ENCODE results near the gene IRAG1. TPM values are rescaled to one million over a fixed set of nuclear protein-coding genes. Genes with fewer than 3 reads are reported as not detected.

Gene IRAG1
- total RNA-seq, 1 donor from 2014 or later: not detected

DNA sequence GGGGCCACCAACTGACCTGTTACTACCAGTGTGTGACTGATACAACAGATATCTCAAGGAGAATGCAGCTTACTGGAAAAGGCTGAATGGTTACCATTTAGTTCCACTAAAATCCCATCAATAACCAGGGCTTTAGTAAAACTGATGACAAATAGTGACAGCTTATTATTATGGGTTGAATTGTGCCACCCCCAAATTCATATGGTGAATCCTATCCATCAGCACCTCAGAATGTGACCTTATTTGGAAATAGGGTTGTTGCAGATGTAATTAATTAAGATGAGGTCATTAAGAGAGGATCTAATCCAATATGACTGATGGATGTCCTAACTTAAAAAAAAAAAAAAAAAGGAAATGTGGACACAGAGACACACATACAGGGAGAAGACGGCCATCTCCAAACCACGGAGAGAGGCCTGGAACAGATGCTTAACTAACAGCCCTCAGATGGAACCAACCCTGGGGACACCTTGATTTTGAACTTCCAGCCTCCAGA, 27.4 kb upstream of the IRAG1 start:
- peaks cover 31% of the 10 kb centered on the region for H3K27me3 Mint-ChIP-seq (ENCODE audit: low read depth)
- H3K9me3 Mint-ChIP-seq: peaks cover 2% of the 10 kb centered on the region
- H3K36me3 Mint-ChIP-seq (ENCODE audit: low read depth): no peaks in the 10 kb centered on the region
- no peak overlapping the region for H3K4me3 Mint-ChIP-seq (ENCODE audit: low read depth)
- intact Hi-C loops (cut with micrococcal nuclease): no loop called here
- peaks cover 11% of the 10 kb centered on the region for H3K4me1 Mint-ChIP-seq (ENCODE audit: low read depth)
- no peak for DNase-seq (ENCODE audit: low spot score)
- H3K27ac Mint-ChIP-seq: no peak overlapping the region

DNA sequence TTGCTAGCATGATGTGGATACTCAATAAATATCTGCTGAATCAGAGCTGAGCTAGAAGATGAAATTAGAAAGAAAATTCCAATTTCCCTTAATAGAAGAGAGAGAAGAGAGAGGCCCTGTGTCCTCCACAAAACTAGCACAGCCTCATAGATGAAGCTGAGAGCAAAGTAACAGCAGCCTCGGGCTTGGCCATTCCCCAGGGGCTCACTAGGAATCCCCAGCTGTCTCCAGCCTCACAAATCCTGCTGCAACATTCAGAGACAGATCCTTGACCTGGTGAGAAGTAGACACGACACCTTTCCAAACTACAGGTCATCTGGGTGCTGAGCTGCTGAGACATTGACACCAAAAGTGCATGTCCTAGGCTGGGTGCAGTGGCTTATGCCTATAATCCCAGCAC, 26.1 kb upstream of the IRAG1 start:
- no peaks in the 10 kb centered on the region for H3K9me3 Mint-ChIP-seq
- H3K4me3 Mint-ChIP-seq (ENCODE audit: low read depth): no peak overlapping the region
- intact Hi-C loops (cut with micrococcal nuclease): no loop called here
- no peaks in the 10 kb centered on the region for H3K36me3 Mint-ChIP-seq (ENCODE audit: low read depth)
- H3K27ac Mint-ChIP-seq: no peak overlapping the region
- no peaks in the 10 kb centered on the region for H3K4me1 Mint-ChIP-seq (ENCODE audit: low read depth)
- H3K27me3 Mint-ChIP-seq (ENCODE audit: low read depth): peaks cover 28% of the 10 kb centered on the region
- DNase-seq (ENCODE audit: low spot score): no peak

DNA sequence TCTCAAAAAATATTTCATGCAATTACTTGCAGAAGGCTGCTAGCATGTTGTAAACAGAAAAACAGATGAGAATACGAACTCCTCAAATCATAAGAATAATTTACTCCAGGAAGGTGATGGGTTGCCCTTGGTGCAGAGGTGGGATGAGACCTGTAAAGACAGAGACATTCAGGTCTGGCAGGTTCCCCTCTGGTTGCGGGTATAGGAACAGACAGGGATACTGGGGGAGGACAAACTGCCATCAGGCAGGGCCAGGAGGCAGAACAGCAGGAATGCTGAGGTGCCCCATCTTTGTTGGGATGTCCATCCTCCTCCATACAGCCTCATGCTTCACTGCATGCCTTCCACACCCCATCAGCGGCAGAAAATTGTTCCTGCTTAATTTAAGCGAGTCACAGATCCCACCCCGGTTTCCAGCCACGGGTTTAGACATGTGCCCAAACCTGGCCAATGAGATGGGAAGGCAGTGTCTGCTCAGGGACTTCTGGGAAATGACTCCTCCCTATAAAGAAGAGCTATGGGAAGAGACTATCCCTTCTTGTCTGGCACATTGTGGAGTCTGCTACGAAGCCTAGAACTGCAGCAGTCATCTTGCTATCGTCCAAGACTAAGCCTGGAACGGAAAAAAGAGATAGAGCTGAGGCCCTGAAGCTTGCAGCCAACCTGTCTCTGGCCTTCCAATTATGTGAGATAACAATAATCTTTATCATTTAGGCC, 23.1 kb upstream of the IRAG1 start:
- Mint-ChIP-seq H3K4me1 (ENCODE audit: low read depth) (no peaks in the 10 kb centered on the region), H3K27ac (no peak overlapping the region), H3K27me3 (ENCODE audit: low read depth) (peaks cover 17% of the 10 kb centered on the region), H3K36me3 (ENCODE audit: low read depth) (no peaks in the 10 kb centered on the region), H3K9me3 (no peaks in the 10 kb centered on the region), H3K4me3 (ENCODE audit: low read depth) (no peak overlapping the region)
- intact Hi-C loops (cut with micrococcal nuclease): no loop called here
- DNase-seq (ENCODE audit: low spot score): no peak

DNA sequence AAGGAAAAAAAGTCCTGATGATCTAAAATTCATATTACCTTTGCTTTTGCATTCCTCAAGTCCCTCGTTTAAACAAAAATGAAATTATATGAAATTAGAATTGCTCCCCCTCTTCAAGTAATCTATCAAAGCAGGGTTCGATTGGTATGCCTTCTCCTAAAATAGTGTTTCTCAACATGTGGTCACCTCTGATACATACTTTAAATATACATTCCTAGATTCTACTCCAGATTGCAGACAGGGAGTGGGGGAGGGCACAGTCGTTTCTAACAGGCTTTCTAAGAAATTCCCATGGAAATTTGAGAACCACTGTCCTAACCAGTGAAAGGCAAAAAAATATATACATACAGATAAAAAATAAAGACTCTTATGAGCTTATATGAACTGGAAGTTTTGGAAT, 22.6 kb upstream of the IRAG1 start:
- Mint-ChIP-seq H3K4me1 (ENCODE audit: low read depth) (no peaks in the 10 kb centered on the region), H3K36me3 (ENCODE audit: low read depth) (no peaks in the 10 kb centered on the region), H3K4me3 (ENCODE audit: low read depth) (no peak overlapping the region), H3K27ac (no peak overlapping the region), H3K27me3 (ENCODE audit: low read depth) (peaks cover 16% of the 10 kb centered on the region), H3K9me3 (no peaks in the 10 kb centered on the region)
- intact Hi-C loops (cut with micrococcal nuclease): no loop called here
- DNase-seq (ENCODE audit: low spot score): no peak

DNA sequence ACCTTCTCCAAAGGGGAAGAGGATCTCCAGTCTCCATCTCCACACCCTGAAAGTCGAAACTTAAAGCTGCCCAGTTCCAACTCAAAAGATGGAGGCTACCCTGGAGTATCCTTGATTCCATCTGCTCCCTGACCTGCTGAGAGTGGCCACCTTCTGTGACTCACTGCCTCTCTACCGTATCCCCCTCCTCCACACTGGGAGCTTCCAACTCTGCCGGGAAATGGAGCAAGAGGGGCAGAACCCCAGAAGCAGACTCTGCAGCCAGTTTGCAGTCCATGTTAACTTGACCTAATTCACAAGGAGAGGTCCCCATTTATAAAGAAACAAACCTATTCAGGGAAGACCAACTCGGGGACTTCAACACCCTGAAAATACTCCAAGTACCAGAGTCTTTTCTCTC, 22.0 kb upstream of the IRAG1 start:
- Mint-ChIP-seq H3K27ac (no peak overlapping the region), H3K4me3 (ENCODE audit: low read depth) (no peak overlapping the region), H3K27me3 (ENCODE audit: low read depth) (peaks cover 16% of the 10 kb centered on the region), H3K36me3 (ENCODE audit: low read depth) (no peaks in the 10 kb centered on the region), H3K9me3 (no peaks in the 10 kb centered on the region), H3K4me1 (ENCODE audit: low read depth) (no peaks in the 10 kb centered on the region)
- intact Hi-C loops (cut with micrococcal nuclease): no loop called here
- DNase-seq (ENCODE audit: low spot score): no peak

DNA sequence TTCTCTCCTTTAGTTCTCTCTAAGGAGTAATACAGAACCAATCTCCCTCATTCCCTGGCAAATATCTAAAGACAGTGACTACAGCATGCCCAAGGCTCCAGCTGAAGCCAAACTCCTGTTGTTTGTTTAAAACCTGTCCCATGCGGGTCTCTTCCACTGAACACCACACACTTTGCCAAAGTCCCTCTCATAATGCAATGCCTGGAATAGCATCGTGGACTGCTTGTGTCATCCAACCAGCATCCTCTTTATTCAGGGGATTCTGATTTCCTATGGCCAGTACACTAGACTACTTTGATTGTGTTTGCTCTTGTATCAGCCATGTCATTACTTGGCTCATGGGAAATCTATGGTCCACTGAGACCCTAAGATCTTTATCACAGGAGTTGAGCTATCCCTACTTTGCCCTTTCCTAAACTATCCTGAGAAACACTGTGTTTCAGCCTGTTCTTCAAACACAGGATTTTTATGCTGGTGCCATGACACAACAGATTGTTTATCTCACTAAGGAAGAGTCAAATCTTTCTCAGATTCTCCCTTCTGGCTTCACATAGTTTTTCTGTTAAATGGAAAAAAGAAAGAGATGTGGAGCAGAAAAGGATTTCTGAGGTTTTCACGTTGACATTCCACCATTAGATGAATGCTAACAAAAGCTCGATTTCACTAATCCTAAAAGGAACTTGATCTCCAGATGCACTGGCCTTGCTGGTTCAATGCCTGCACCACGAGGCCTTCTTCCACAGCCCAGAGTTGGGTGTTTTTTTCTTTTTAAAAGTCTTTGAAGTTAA, 15.9 kb upstream of the IRAG1 start:
- Mint-ChIP-seq H3K36me3 (ENCODE audit: low read depth) (no peaks in the 10 kb centered on the region), H3K27ac (no peak overlapping the region), H3K4me3 (ENCODE audit: low read depth) (no peak overlapping the region), H3K27me3 (ENCODE audit: low read depth) (peaks cover 1% of the 10 kb centered on the region), H3K9me3 (no peaks in the 10 kb centered on the region), H3K4me1 (ENCODE audit: low read depth) (no peaks in the 10 kb centered on the region)
- DNase-seq (ENCODE audit: low spot score): no peak
- intact Hi-C loops (cut with micrococcal nuclease): no loop called here

DNA sequence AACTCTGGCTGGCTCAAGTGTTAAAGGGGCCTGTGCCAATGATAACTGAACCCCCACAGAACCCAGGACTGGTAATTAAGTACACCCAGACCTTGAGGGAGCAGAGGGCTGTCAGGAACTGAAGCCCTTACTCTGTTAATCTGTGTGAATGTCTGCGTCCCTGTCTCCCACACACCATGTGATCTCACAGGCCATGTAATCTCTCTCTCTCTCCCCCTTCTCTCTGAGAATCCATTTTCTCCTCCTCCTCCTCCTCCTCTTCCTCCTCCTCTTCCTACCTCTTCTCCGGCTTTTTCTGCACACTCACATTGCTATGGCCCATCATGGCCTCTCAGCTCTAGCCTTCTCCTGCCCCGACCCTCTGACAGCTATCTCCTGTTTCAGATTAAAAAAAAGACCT, 14.6 kb upstream of the IRAG1 start:
- intact Hi-C loops (cut with micrococcal nuclease): no loop called here
- no peaks in the 10 kb centered on the region for H3K4me1 Mint-ChIP-seq (ENCODE audit: low read depth)
- H3K36me3 Mint-ChIP-seq (ENCODE audit: low read depth): no peaks in the 10 kb centered on the region
- H3K27me3 Mint-ChIP-seq (ENCODE audit: low read depth): peaks cover 4% of the 10 kb centered on the region
- DNase-seq (ENCODE audit: low spot score): no peak
- H3K9me3 Mint-ChIP-seq: no peaks in the 10 kb centered on the region
- H3K4me3 Mint-ChIP-seq (ENCODE audit: low read depth): no peak overlapping the region
- no peak overlapping the region for H3K27ac Mint-ChIP-seq

DNA sequence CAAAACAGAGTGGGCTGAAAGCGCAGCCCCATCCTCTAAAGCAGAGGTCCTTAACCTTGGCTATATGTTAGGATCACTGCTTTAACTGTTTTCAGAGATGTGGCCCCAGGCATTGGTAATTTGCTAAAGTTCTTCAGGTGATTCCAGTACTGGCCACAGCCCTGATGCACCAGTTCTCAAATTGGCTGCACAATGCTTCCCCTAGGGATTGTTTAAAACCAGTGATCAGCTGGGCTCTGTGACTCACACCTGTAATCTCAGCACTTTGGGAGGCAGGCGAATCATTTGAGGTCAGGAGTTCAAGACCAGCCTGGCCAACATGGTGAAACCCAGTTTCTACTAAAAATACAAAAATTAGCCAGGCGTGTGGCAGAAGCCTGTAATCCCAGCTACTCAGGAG, 8.4 kb upstream of the IRAG1 start:
- Mint-ChIP-seq H3K27me3 (ENCODE audit: low read depth) (peaks cover 6% of the 10 kb centered on the region), H3K9me3 (no peaks in the 10 kb centered on the region), H3K4me1 (ENCODE audit: low read depth) (no peaks in the 10 kb centered on the region), H3K27ac (no peak overlapping the region), H3K4me3 (ENCODE audit: low read depth) (no peak overlapping the region), H3K36me3 (ENCODE audit: low read depth) (no peaks in the 10 kb centered on the region)
- DNase-seq (ENCODE audit: low spot score): no peak
- intact Hi-C loops (cut with micrococcal nuclease): no loop called here

DNA sequence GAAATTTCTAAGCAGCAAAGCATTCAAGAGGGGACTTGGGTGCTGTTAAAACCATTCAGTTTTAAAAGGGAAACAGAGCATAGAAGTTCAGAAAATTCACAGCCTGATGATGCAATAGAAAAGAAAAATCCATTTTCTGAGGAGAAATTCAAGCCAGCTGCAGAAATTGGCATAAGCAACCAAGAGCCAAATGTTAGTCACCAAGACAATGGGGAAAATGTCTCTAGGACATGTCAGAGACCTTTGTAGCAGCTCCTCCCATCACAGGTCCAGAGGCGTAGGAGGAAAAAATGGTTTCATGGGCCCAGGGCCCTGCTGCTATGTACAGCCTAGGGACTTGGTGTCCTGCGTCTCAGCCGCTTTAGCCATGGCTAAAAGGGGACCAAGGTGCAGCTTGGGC, 5.5 kb upstream of the IRAG1 start:
- Mint-ChIP-seq H3K27ac (no peak overlapping the region), H3K27me3 (ENCODE audit: low read depth) (peaks cover 6% of the 10 kb centered on the region), H3K4me1 (ENCODE audit: low read depth) (no peaks in the 10 kb centered on the region), H3K4me3 (ENCODE audit: low read depth) (no peak overlapping the region), H3K36me3 (ENCODE audit: low read depth) (no peaks in the 10 kb centered on the region), H3K9me3 (no peaks in the 10 kb centered on the region)
- no peak for DNase-seq (ENCODE audit: low spot score)
- intact Hi-C loops (cut with micrococcal nuclease): no loop called here

DNA sequence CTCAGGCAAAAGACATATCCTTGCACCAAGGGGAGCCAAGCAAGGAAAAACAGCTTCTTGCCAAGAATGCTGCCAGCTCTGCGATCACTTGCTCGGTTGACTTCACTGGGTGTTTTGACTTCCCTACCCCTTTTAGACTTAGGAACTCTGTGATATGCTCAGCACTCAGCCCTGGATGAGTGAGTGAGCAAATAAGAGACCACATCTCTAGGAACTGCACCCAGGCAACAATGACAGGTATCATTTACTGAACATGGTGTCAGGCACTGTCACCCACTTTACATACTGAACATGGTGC, 3.7 kb upstream of the IRAG1 start:
- H3K9me3 Mint-ChIP-seq: no peaks in the 10 kb centered on the region
- peaks cover 10% of the 10 kb centered on the region for H3K27me3 Mint-ChIP-seq (ENCODE audit: low read depth)
- H3K36me3 Mint-ChIP-seq (ENCODE audit: low read depth): no peaks in the 10 kb centered on the region
- no peak for DNase-seq (ENCODE audit: low spot score)
- H3K27ac Mint-ChIP-seq: no peak overlapping the region
- H3K4me3 Mint-ChIP-seq (ENCODE audit: low read depth): no peak overlapping the region
- no peaks in the 10 kb centered on the region for H3K4me1 Mint-ChIP-seq (ENCODE audit: low read depth)
- intact Hi-C loops (cut with micrococcal nuclease): no loop called here

DNA sequence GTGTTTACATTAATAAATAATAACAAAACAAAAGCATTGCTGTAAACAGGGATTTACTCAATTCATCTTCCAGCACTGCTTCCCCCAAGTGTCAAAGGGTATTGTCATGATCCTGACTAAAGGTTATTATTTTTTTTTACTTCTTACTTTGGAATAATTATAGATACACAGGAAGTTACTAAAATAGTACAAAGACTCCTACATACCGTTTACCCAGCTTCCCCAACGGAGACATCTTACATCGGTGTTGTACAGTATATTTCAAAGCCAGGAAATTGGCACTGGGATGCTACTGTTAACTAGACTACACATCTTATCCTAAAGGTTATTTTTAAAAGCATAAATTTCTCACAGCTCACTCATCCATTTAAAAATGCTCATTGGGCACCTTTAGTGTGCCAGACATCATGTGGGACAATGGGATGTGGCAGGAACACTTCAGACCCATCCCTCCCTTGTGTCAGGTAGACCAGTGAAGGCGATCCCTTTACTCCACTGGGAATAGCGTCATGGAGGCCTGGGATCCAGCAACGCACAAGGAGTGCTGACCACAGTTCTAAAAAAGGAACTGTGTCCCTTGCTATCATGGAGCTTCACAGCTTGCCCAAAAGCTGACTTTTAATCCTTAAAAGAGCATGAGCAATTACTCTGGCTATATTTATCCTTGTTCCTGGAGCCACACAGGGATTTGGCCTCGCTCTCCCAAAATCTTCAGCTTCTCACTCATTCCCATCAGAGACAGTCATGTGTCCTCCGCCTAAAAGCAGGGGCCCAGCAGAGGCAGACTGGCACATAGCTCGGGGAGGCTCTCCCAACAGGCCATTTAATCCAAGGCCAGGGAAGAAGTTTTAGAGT, 3.1 kb upstream of the IRAG1 start:
- H3K27ac Mint-ChIP-seq: no peak overlapping the region
- H3K4me1 Mint-ChIP-seq (ENCODE audit: low read depth): no peaks in the 10 kb centered on the region
- H3K4me3 Mint-ChIP-seq (ENCODE audit: low read depth): no peak overlapping the region
- H3K9me3 Mint-ChIP-seq: no peaks in the 10 kb centered on the region
- peaks cover 10% of the 10 kb centered on the region for H3K27me3 Mint-ChIP-seq (ENCODE audit: low read depth)
- no peak for DNase-seq (ENCODE audit: low spot score)
- intact Hi-C loops (cut with micrococcal nuclease): no loop called here
- no peaks in the 10 kb centered on the region for H3K36me3 Mint-ChIP-seq (ENCODE audit: low read depth)

DNA sequence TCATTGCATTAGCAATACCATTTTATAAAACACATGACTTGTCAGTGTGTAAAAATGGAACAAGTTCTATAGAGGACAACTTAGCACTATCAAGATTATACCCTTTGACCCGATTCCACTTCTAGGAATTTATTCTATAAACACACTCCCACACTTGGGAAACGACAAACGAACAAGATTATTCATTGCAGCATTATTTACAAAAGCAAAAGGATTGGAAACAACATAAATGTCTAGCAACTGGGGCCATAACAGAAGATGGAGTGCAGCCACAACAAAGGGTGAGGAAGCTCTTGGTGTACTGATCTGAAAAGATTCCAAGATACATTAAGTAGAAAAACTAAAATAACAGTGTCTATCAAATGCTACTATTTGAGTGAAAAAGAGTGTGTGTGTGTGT, 2.3 kb upstream of the IRAG1 start:
- Mint-ChIP-seq H3K36me3 (ENCODE audit: low read depth) (no peaks in the 10 kb centered on the region), H3K4me1 (ENCODE audit: low read depth) (no peaks in the 10 kb centered on the region), H3K9me3 (no peaks in the 10 kb centered on the region), H3K27me3 (ENCODE audit: low read depth) (peaks cover 12% of the 10 kb centered on the region), H3K27ac (no peak overlapping the region), H3K4me3 (ENCODE audit: low read depth) (no peak overlapping the region)
- DNase-seq (ENCODE audit: low spot score): no peak
- intact Hi-C loops (cut with micrococcal nuclease): no loop called here

Data from activated T-helper 2 cell treated with anti-CD3 and anti-CD28 coated beads, Interferon-gamma antibody, Interleukin-2, Interleukin-4, amounts not matched to agents 10 μg/mL and 5 μg/mL and 100 μg/mL, durations not matched to agents 14 hours and 24 hours and 36 hours (primary cell).